ENCODE measurements around the gene CEP41. TPM values are rescaled to one million over a fixed set of nuclear protein-coding genes. Genes with fewer than 3 reads are reported as not detected.

The CEP41 gene
- total RNA-seq, 1 donor from 2014 or later = 22.0 TPM

DNA sequence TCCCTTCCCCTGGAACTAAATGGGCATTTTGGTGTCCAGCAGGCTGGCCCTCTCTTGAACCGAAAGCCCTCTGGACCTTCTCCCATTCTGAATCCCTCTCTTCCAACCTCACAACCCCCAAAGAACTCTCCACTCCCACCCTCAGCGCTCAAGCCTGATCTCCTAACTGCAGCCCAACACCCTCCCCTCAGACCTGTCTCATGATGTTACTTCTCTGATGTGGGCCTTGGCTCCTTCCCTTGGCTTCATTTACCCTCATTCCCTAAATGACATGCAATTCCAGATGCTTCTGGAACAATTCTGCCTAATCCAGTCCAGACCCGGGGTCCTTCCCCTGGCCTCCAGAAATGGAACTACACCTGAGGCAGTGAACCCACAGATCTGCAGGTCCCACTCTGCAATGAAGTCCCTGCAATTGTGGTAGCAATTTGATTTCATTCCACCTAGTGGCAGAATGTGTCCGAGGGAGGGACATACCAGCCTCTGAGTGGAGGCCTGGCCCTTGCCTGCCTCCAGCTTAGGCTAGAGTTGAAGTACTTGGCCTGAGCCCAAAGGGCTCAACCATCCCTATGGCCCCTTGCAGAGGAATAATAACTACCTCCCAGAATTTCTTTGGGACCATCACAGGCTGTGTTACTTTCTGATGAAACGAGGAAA lies 4.1 kb upstream of the CEP41 start:
- TF ChIP-seq, protein P1, sequence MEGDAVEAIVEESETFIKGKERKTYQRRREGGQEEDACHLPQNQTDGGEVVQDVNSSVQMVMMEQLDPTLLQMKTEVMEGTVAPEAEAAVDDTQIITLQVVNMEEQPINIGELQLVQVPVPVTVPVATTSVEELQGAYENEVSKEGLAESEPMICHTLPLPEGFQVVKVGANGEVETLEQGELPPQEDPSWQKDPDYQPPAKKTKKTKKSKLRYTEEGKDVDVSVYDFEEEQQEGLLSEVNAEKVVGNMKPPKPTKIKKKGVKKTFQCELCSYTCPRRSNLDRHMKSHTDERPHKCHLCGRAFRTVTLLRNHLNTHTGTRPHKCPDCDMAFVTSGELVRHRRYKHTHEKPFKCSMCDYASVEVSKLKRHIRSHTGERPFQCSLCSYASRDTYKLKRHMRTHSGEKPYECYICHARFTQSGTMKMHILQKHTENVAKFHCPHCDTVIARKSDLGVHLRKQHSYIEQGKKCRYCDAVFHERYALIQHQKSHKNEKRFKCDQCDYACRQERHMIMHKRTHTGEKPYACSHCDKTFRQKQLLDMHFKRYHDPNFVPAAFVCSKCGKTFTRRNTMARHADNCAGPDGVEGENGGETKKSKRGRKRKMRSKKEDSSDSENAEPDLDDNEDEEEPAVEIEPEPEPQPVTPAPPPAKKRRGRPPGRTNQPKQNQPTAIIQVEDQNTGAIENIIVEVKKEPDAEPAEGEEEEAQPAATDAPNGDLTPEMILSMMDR (conservative IDR thresholded peaks at IDR 0.05; ENCODE audit: low read depth, low read length) = peak; percentile 16
- no peak for DNase-seq (ENCODE audit: low read depth)
- H3K4me3 ChIP-seq (ENCODE audit: low read depth, low read length) = no peak overlapping the region

GRCh38 chr7:130444234-130444633 lies 3.4 kb upstream of the CEP41 start:
- TF ChIP-seq, protein P1 (conservative IDR thresholded peaks at IDR 0.05; ENCODE audit: low read depth, low read length) = no peak
- no peak for DNase-seq (ENCODE audit: low read depth)
- H3K4me3 ChIP-seq (ENCODE audit: low read depth, low read length) = no peak overlapping the region

- TF ChIP-seq, protein P1 (conservative IDR thresholded peaks at IDR 0.05; ENCODE audit: low read depth, low read length) = no peak
- H3K4me3 ChIP-seq (ENCODE audit: low read depth, low read length) = no peak overlapping the region
- DNase-seq (ENCODE audit: low read depth) = no peak
Measured at GRCh38 chr7:130442601-130443000, 1.8 kb upstream of the CEP41 start.

- H3K4me3 ChIP-seq (ENCODE audit: low read depth, low read length) = peak overlapping the region; percentile 86
- TF ChIP-seq, protein P1 (conservative IDR thresholded peaks at IDR 0.05; ENCODE audit: low read depth, low read length) = no peak
- DNase-seq (ENCODE audit: low read depth) = no peak
Measured at GRCh38 chr7:130441408-130441869, 623 bp upstream of the CEP41 start.

GRCh38 chr7:130436253-130436652 lies 4.6 kb downstream of the CEP41 start:
- TF ChIP-seq, protein P1 (conservative IDR thresholded peaks at IDR 0.05; ENCODE audit: low read depth, low read length) = no peak
- no peak overlapping the region for H3K4me3 ChIP-seq (ENCODE audit: low read depth, low read length)
- no peak for DNase-seq (ENCODE audit: low read depth)

DNA sequence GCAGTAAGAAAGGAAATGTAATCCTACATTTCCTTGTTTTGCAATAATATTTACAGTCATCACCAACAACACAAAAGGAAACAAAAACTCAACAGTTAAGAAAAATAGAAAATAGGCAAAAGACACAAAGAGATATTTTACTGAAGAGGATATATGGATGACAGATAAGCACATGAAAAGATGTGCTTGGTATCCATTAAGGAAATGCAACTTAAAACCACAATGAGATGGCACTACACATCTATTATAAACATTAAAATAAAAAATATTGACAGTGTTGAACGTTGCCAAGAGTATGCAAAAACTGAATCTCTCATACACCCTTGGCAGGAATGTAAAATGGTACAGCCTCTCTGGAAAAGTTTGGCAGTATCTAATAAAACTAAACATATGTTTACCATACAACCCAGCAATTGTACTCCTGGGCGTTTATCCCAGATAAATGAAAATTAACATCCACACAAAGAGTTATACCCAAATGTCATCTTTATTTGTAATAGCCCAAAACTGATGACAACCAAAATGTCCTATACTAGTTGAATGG lies 5.4 kb downstream of the CEP41 start:
- TF ChIP-seq, protein P1 (conservative IDR thresholded peaks at IDR 0.05; ENCODE audit: low read depth, low read length) = no peak
- H3K4me3 ChIP-seq (ENCODE audit: low read depth, low read length) = no peak overlapping the region
- DNase-seq (ENCODE audit: low read depth) = no peak

DNA sequence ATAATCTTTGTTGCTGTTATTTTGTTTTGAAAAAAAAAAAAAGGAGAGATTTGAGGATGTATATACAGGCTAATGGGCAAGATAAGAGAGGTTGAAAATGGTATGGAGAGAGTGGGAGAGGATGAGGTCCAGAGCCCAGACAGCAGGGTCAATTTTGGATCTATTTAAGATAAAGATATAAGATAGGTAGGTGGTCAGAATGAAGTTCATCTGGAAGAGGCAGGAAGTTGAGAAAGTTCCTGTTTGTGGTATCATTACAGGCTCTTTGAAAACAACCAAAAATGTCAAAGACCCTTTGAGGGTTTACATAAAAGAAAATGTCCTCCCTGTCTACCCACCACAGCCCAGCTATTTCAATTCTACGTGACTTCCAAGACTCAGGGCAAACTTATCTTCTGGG lies 7.5 kb downstream of the CEP41 start:
- H3K4me3 ChIP-seq (ENCODE audit: low read depth, low read length) = no peak overlapping the region
- TF ChIP-seq, protein P1 (conservative IDR thresholded peaks at IDR 0.05; ENCODE audit: low read depth, low read length) = no peak
- no peak for DNase-seq (ENCODE audit: low read depth)
